Measurements from ENCODE around the gene SH3RF3.

SH3RF3 gene

GRCh38 chr2:109428841-109429566 is 300.0 kb downstream of the SH3RF3 start:
- DNase-seq = no peak

GRCh38 chr2:109429567-109430328 is 300.7 kb downstream of the SH3RF3 start:
- no peak for DNase-seq

GRCh38 chr2:109430329-109430636 is 301.3 kb downstream of the SH3RF3 start:
- no peak for DNase-seq

- DNase-seq = no peak
Measured at GRCh38 chr2:109432421-109432820, 303.4 kb downstream of the SH3RF3 start.

GRCh38 chr2:109433486-109433885 is 304.5 kb downstream of the SH3RF3 start:
- no peak for DNase-seq

GRCh38 chr2:109433926-109434325 is 304.9 kb downstream of the SH3RF3 start:
- DNase-seq = no peak

- no peak for DNase-seq
Measured at GRCh38 chr2:109434351-109434750, 305.3 kb downstream of the SH3RF3 start.

GRCh38 chr2:109435066-109435690 is 306.2 kb downstream of the SH3RF3 start:
- DNase-seq = no peak

GRCh38 chr2:109435901-109436598 is 307.0 kb downstream of the SH3RF3 start:
- DNase-seq = no peak

- DNase-seq = no peak
Measured at GRCh38 chr2:109436610-109437225, 307.7 kb downstream of the SH3RF3 start.

GRCh38 chr2:109437325-109438090 is 308.5 kb downstream of the SH3RF3 start:
- no peak for DNase-seq

- DNase-seq = no peak
Measured at GRCh38 chr2:109438146-109438545, 309.1 kb downstream of the SH3RF3 start.

GRCh38 chr2:109438773-109439389 is 309.9 kb downstream of the SH3RF3 start:
- no peak for DNase-seq

- DNase-seq = no peak
Measured at GRCh38 chr2:109439390-109439786, 310.4 kb downstream of the SH3RF3 start.

- DNase-seq = no peak
Measured at GRCh38 chr2:109439986-109440385, 311.0 kb downstream of the SH3RF3 start.

GRCh38 chr2:109440499-109441156 is 311.6 kb downstream of the SH3RF3 start:
- DNase-seq = no peak

GRCh38 chr2:109442715-109443319 is 313.8 kb downstream of the SH3RF3 start:
- no peak for DNase-seq

- no peak for DNase-seq
Measured at GRCh38 chr2:109444916-109445315, 315.9 kb downstream of the SH3RF3 start.

- DNase-seq = no peak
Measured at GRCh38 chr2:109446278-109447131, 317.5 kb downstream of the SH3RF3 start.

- DNase-seq = no peak
Measured at GRCh38 chr2:109447251-109447661, 318.3 kb downstream of the SH3RF3 start.

Measured in activated CD4-positive, alpha-beta T cell treated with anti-CD3 and anti-CD28 coated beads, Interleukin-2, amount 50 U/mL, for 4 hours (primary cell).